Stimulated activated CD4-positive, alpha-beta T cell treated with anti-CD3 and anti-CD28 coated beads, Interleukin-4, amount 100 ng/mL, for 4 hours (primary cell): ENCODE results near the gene CIC.
"Not testable (repeated sequence)": the region's sequence is repeated elsewhere in the genome, so short reads cannot be mapped to it uniquely, and the experiment has no call there.

Experiments
- DNase-seq, 2 experiments: peaks; one replicate each; pipeline ENCODE4 v3.0.0-alpha.2; 2020

CIC gene

DNA sequence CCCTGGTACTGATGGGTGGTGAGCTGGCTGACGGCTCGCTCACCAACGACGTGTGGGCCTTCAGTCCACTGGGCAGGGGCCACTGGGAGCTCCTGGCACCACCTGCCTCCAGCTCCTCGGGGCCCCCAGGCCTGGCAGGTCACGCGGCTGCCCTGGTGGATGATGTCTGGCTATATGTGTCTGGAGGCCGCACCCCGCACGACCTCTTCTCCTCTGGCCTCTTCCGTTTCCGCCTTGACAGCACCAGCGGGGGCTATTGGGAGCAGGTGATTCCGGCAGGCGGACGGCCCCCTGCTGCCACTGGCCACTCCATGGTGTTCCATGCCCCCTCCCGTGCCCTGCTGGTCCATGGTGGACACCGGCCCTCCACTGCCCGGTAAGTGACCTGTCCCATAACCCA, 66.9 kb downstream of the CIC start:
- no peak for DNase-seq

DNA sequence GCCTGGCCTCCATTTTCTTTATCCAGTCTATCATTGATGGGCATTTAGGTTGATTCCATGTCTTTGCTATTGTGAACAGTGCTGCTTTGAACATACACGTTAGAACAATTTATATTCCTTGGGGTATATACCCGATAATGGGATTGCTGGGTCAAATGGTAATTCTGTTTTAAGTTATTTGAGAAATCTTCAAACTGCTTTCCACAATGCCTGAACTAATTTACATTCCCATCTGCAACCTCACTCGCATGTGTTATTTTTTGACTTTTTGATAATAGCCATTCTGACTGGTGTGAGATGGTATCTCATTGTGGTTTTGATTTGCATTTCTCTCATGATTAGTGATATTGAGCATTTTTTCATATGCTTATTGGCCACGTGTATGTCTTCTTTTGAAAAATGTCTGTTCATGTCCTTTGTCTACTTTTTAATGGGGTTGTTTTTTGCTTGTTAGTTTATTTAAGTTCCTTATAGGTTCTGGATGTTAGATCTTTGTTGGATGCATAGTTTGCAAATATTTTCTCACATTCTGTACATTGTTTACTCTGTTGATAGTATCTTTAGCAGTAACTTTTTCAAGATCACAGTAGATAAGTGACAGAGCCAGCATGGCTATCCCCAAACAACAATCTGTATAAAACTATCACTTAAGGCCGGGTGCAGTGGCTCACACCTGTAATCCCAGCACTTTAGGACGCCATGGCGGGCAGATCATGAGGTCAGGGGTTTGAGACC, 70.2 kb downstream of the CIC start:
- not testable (repeated sequence) for DNase-seq

DNA sequence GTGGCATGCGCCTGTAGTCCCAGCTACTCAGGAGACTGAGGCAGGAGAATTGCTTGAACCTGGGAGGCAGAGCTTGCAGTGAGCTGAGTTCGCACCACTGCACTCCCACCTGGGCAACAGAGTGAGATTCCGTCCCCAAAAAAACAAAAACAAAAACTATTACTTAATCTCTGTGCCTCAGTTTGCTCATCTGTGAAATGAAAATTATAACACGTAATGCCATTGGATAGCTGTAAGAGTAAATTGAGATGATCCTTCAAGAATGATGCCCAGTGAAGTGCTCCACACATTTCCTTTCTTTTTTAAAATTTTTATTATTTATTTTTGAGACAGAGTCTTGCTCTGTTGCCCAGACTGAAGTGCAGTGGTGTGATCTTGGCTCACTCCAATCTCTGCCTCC, 70.9 kb downstream of the CIC start:
- not testable (repeated sequence) for DNase-seq

DNA sequence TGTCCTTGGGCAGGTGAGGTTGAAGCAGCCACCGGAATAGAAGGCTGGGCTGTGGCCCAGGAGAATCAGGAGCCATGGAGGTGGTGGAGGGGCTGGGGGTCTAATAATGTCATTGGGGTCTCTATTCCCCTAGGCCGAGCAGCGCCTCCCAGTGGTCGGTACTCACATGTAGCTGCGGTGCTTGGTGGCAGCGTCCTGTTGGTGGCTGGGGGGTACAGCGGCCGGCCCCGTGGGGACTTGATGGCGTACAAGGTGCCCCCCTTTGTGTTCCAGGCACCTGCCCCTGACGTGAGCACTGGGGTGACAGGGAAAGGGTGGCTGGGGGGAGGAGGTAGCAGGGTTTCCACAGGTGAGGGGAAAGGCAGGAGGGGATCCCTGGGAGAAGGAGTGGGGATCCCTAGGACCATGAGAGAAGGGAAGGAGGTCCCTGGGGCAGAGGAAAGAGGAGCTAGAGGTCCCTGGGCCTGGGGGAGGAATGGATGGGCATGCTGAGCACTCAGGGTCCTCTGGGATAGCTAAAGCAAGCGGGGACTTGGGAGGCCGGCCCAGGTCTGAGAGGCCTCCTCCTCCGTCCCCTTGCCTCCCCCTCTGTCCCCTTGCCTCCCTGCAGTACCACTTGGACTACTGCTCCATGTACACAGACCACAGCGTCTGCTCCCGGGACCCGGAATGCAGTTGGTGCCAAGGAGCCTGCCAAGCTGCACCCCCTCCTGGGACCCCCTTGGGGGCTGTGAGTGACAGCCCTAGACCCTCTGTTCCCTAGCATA, 74.5 kb downstream of the CIC start:
- DNase-seq = no peak

DNA sequence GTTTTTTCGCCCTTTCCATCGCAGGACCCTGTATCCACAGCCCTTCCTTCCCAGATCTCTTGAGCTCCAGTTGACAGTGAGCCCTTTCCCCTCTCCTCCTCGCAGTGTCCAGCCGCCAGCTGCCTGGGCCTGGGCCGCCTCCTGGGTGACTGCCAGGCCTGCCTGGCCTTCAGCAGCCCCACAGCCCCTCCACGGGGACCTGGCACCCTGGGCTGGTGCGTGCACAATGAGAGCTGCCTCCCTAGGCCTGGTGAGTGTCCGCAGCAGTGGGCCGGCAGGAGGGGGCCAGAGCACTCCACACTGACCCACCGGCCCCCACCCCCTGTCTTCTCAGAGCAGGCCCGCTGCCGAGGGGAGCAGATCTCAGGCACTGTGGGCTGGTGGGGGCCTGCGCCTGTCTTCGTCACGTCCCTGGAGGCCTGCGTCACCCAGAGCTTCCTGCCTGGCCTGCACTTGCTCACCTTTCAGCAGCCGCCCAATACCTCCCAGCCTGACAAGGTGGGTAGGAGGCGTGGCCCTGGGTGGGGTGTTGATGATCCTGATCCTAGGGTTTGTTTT, 75.4 kb downstream of the CIC start:
- no peak for DNase-seq
